ENCODE results near the gene CTSS.

The CTSS gene

DNA sequence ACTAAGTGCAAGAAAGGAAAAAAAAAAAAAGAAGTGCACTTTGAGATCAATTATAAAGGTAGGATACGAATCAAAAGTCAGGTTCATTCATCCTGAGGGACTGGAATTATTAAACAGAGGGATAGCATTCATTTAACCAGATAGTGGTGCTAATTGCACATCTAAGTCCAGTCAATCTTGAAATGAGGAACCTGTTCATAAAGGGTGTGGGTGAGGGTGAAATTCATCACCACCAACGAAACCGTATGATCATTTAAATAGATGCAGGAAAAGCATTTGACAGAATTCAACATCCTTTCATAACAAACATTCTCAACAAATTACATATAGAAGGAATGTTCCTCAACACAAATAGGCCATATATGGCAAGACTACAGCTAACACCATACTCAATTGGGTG is 5.6 kb downstream of the CTSS start:
- TF ChIP-seq, protein P1, sequence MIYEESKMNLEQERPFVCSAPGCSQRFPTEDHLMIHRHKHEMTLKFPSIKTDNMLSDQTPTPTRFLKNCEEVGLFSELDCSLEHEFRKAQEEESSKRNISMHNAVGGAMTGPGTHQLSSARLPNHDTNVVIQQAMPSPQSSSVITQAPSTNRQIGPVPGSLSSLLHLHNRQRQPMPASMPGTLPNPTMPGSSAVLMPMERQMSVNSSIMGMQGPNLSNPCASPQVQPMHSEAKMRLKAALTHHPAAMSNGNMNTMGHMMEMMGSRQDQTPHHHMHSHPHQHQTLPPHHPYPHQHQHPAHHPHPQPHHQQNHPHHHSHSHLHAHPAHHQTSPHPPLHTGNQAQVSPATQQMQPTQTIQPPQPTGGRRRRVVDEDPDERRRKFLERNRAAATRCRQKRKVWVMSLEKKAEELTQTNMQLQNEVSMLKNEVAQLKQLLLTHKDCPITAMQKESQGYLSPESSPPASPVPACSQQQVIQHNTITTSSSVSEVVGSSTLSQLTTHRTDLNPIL (CRISPR knock-in tag; IDR thresholded peaks at IDR 0.05; ENCODE audit: low read depth) = no peak
- TF ChIP-seq ISL1 (CRISPR knock-in tag; IDR thresholded peaks at IDR 0.05) = no peak
- no peak for TF ChIP-seq BACH2 (CRISPR knock-in tag; IDR thresholded peaks at IDR 0.05; ENCODE audit: borderline replicate concordance)
- no peak for TF ChIP-seq OSR1 (CRISPR knock-in tag; IDR thresholded peaks at IDR 0.05)
- no peak for TF ChIP-seq RARB (CRISPR knock-in tag; IDR thresholded peaks at IDR 0.05)
- no peak for TF ChIP-seq ZC3H10 (CRISPR knock-in tag; IDR thresholded peaks at IDR 0.05)
- TF ChIP-seq ZFP3 (CRISPR knock-in tag; IDR thresholded peaks at IDR 0.05) = no peak
- TF ChIP-seq ESRRG (CRISPR knock-in tag; IDR thresholded peaks at IDR 0.05) = no peak
- TF ChIP-seq, protein P2, sequence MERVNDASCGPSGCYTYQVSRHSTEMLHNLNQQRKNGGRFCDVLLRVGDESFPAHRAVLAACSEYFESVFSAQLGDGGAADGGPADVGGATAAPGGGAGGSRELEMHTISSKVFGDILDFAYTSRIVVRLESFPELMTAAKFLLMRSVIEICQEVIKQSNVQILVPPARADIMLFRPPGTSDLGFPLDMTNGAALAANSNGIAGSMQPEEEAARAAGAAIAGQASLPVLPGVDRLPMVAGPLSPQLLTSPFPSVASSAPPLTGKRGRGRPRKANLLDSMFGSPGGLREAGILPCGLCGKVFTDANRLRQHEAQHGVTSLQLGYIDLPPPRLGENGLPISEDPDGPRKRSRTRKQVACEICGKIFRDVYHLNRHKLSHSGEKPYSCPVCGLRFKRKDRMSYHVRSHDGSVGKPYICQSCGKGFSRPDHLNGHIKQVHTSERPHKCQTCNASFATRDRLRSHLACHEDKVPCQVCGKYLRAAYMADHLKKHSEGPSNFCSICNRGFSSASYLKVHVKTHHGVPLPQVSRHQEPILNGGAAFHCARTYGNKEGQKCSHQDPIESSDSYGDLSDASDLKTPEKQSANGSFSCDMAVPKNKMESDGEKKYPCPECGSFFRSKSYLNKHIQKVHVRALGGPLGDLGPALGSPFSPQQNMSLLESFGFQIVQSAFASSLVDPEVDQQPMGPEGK (CRISPR knock-in tag; IDR thresholded peaks at IDR 0.05; ENCODE audit: borderline replicate concordance) = no peak
- TF ChIP-seq, protein P3, sequence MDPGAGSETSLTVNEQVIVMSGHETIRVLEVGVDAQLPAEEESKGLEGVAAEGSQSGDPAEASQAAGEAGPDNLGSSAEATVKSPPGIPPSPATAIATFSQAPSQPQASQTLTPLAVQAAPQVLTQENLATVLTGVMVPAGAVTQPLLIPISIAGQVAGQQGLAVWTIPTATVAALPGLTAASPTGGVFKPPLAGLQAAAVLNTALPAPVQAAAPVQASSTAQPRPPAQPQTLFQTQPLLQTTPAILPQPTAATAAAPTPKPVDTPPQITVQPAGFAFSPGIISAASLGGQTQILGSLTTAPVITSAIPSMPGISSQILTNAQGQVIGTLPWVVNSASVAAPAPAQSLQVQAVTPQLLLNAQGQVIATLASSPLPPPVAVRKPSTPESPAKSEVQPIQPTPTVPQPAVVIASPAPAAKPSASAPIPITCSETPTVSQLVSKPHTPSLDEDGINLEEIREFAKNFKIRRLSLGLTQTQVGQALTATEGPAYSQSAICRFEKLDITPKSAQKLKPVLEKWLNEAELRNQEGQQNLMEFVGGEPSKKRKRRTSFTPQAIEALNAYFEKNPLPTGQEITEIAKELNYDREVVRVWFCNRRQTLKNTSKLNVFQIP (CRISPR knock-in tag; IDR thresholded peaks at IDR 0.05; ENCODE audit: borderline replicate concordance, low read depth) = no peak
- TF ChIP-seq, protein P4, sequence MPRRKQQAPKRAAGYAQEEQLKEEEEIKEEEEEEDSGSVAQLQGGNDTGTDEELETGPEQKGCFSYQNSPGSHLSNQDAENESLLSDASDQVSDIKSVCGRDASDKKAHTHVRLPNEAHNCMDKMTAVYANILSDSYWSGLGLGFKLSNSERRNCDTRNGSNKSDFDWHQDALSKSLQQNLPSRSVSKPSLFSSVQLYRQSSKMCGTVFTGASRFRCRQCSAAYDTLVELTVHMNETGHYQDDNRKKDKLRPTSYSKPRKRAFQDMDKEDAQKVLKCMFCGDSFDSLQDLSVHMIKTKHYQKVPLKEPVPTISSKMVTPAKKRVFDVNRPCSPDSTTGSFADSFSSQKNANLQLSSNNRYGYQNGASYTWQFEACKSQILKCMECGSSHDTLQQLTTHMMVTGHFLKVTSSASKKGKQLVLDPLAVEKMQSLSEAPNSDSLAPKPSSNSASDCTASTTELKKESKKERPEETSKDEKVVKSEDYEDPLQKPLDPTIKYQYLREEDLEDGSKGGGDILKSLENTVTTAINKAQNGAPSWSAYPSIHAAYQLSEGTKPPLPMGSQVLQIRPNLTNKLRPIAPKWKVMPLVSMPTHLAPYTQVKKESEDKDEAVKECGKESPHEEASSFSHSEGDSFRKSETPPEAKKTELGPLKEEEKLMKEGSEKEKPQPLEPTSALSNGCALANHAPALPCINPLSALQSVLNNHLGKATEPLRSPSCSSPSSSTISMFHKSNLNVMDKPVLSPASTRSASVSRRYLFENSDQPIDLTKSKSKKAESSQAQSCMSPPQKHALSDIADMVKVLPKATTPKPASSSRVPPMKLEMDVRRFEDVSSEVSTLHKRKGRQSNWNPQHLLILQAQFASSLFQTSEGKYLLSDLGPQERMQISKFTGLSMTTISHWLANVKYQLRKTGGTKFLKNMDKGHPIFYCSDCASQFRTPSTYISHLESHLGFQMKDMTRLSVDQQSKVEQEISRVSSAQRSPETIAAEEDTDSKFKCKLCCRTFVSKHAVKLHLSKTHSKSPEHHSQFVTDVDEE (CRISPR knock-in tag; IDR thresholded peaks at IDR 0.05) = no peak
- TF ChIP-seq ZNF565 (CRISPR knock-in tag; conservative IDR thresholded peaks at IDR 0.05; ENCODE audit: low read depth) = no peak
- no peak for TF ChIP-seq TOX (CRISPR knock-in tag; IDR thresholded peaks at IDR 0.05; ENCODE audit: borderline replicate concordance)
- TF ChIP-seq ZNF8 (CRISPR knock-in tag; IDR thresholded peaks at IDR 0.05) = no peak
- TF ChIP-seq ZFP30 (CRISPR knock-in tag; IDR thresholded peaks at IDR 0.05) = no peak
- no peak for TF ChIP-seq TCF4 (CRISPR knock-in tag; IDR thresholded peaks at IDR 0.05; ENCODE audit: borderline replicate concordance)
- TF ChIP-seq GLIS3 (CRISPR knock-in tag; IDR thresholded peaks at IDR 0.05) = no peak
- no peak for ATAC-seq

DNA sequence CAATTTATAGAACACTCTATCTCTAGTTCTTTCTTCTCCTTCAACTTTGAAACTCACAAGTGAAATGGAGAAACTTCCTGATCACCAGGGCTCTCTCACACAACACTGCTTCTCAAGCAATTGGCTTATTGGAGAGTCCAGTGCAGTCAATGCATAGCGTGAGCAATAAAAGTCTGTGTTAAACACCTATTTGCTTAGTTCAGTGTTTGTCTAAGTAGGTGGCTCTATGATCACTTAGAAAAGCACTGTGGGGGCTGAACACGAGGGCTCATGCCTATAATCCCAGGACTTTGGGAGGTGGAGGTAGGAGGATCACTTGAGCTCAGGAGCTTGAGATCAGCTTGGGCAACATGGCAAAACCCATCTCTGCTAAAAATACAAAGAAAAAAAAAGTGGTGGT is 12.2 kb downstream of the CTSS start:
- ATAC-seq = no peak
- TF ChIP-seq ESRRG (CRISPR knock-in tag; IDR thresholded peaks at IDR 0.05) = no peak
- TF ChIP-seq TCF4 (CRISPR knock-in tag; IDR thresholded peaks at IDR 0.05; ENCODE audit: borderline replicate concordance) = no peak
- TF ChIP-seq, protein P1 (CRISPR knock-in tag; IDR thresholded peaks at IDR 0.05; ENCODE audit: low read depth) = no peak
- TF ChIP-seq PPARA (CRISPR knock-in tag; IDR thresholded peaks at IDR 0.05; ENCODE audit: borderline replicate concordance) = no peak
- TF ChIP-seq, protein P5, sequence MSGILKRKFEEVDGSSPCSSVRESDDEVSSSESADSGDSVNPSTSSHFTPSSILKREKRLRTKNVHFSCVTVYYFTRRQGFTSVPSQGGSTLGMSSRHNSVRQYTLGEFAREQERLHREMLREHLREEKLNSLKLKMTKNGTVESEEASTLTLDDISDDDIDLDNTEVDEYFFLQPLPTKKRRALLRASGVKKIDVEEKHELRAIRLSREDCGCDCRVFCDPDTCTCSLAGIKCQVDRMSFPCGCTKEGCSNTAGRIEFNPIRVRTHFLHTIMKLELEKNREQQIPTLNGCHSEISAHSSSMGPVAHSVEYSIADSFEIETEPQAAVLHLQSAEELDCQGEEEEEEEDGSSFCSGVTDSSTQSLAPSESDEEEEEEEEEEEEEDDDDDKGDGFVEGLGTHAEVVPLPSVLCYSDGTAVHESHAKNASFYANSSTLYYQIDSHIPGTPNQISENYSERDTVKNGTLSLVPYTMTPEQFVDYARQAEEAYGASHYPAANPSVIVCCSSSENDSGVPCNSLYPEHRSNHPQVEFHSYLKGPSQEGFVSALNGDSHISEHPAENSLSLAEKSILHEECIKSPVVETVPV (CRISPR knock-in tag; IDR thresholded peaks at IDR 0.05) = no peak
- no peak for TF ChIP-seq ISL1 (CRISPR knock-in tag; IDR thresholded peaks at IDR 0.05)
- no peak for TF ChIP-seq ZNF70 (CRISPR knock-in tag; IDR thresholded peaks at IDR 0.05)
- no peak for TF ChIP-seq OSR1 (CRISPR knock-in tag; IDR thresholded peaks at IDR 0.05)
- TF ChIP-seq, protein P4 (CRISPR knock-in tag; IDR thresholded peaks at IDR 0.05) = no peak
- no peak for TF ChIP-seq RARB (CRISPR knock-in tag; IDR thresholded peaks at IDR 0.05)
- no peak for TF ChIP-seq ZFP30 (CRISPR knock-in tag; IDR thresholded peaks at IDR 0.05)
- TF ChIP-seq, protein P2 (CRISPR knock-in tag; IDR thresholded peaks at IDR 0.05; ENCODE audit: borderline replicate concordance) = no peak
- TF ChIP-seq SNAI2 (CRISPR knock-in tag; IDR thresholded peaks at IDR 0.05) = no peak
- TF ChIP-seq, protein P3 (CRISPR knock-in tag; IDR thresholded peaks at IDR 0.05; ENCODE audit: borderline replicate concordance, low read depth) = no peak
- no peak for TF ChIP-seq ZNF565 (CRISPR knock-in tag; conservative IDR thresholded peaks at IDR 0.05; ENCODE audit: low read depth)
- no peak for TF ChIP-seq ZC3H10 (CRISPR knock-in tag; IDR thresholded peaks at IDR 0.05)

Measured in SK-N-SH treated with all-trans-retinoic acid at 6 μM for 48 hours (cell line).